Stimulated activated naive CD4-positive, alpha-beta T cell (primary cell): ENCODE data around the gene ARHGEF17.

Experiments
- DNase-seq, 6 experiments: peaks; one replicate each; lab custom pipeline; 2025; lab: John Stamatoyannopoulos, UW

Gene ARHGEF17

DNA sequence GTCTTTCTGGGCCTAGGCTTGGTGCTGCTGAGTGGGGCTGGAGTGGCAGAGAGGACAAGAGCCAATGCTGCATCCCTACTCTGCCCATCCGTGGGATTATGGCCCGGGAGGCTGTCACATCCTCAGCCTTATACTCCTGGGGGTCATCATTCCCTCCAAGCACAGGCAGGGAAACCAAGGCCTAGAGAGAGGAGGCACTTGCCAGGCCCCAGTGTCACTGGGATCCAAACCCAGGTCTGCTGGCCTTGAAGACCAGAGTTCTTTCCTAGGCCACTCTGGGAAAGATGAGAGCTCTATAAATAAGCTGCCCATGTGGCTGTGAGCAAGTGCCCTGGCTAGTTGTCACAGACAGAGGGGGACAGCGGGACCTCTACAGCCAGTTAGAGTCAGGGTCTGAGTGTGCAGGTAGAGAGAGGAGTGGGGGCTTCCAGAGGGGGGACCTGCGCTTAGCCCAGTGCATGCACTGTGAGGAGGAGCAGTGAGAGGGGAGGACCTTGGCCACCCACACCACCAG is 72.9 kb downstream of the ARHGEF17 start:
- DNase-seq = no peak

DNA sequence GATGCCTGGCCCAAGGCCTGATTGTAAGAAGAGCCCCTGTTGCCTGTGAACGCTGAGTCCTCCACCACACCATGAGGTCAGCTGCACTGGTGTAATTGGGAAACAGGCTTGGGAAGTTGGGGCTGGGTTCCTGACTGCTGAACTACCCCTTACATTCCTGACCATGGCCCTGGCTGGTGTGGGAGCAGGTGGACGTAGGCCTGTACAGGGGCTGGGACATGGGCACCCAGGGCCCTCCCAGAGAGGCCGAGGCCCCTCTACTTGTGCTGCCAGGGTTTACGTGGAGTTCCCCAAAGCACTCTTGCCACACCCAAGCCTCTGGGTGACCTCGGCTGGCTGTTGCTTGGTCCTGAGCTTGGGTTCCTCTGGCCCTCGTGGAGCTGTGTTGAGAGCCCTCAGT is 73.5 kb downstream of the ARHGEF17 start:
- no peak for DNase-seq

DNA sequence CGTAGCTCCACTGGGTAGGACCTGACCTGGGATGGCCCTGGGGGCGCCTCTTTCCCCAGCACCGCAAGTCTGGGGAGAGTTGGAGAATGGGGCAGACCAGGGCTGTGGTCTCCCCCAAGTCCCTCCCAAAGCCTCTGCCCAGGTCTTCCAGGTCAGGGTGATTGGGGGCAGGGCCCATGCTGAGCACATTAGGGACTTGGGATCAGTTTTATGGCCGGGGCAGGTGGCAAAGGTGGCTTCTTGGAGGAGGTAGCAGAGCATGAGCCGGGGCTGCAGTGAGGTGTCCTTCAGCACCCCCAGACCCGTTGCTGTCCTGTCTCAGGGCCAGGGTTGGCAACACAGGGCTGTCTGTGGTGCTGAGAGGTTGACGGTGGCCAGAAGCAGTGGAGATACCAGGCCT is 74.1 kb downstream of the ARHGEF17 start:
- DNase-seq = no peak

DNA sequence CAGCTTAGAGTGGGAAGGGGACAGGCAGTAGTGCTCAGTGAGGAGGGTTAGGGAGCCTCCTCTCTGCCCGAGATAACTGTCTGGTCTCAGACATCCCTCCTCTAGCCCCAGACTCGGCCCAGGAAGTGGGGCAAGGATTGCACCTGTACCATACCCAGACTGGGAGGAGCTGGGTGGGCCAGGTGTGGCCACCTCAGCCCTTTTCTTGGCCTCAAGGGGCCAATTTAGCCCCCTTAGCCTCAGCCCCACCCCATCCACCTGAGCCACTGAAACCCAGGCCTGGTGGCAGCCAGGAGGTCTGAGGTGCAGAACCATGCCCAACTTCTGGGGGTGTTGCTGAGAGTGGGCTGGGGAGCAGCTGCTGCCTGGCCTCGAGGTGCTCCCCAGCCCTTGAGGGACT is 74.7 kb downstream of the ARHGEF17 start:
- DNase-seq = no peak

DNA sequence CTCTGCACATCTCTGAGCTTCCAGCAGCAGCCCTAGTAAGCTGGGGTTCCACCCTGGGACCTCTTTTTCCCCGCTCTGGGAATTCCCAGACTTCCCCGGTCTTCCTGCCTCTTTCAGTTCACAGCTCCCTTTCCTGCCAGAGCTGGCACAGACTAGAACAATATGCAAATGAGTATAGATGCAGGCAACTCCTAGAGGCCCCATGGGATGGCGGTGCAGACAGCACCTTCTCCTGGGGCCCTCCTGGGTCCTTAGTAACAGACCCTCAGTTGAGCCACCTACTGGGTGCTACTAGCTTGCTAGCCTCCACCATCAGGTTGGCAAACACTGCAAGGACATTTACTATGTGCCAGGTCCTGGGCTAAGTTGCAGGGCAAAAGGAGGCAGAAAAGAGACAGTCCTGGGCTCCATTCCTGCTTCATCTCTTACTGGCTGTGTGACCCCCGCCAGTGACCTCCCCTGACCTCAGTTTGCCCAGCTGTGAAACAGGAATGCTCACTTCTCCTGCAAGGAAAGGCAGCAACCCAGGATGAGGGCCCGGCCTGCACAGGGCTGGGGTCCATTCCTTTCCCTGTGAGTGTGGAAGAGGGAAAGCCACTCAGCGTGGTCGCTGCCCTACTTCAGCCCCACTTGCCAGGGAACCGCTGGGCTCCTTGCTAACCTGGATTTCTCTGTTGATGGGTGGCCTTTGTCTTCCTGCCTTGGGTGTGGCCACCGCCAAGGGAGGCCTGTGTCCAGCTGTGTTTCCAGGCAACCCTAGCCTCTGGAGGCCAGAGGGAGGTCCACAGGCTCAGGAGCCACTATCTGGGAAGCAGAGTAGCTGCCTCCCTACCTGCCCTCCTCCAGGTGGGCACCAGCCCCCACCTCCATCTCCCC is 75.4 kb downstream of the ARHGEF17 start:
- no peak for DNase-seq

DNA sequence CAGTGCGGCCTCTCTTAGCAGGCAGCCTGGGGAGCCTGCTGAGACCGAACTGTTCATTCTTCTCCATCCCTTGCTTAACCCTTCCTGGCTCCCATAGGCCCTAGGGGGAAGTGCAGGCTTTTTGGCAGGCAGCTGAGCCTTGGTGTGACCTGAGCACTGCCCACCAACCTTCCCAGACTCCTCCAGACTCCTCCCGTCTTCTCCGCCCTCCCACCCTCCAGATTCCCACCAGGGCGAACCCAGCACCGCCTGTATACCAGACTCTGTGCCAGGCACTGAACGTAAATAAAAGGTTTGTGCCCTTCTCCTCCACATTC is 76.0 kb downstream of the ARHGEF17 start:
- DNase-seq = no peak

DNA sequence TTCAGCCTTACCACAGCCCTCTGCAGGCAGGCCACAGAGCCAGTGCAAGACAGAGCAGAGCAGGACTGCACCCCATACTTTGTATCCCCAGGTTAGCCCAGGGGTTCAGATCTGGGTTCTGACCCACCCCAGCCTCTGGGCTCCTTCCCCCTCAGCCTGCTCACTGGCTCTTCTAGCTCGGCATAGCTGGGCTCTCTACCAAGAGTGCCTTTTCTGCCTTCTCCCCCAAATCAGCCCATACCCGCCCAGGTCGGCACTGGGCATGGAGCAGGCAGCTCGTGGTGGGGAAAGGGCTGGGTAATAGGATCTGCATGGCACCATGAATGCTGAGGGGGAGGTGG is 76.4 kb downstream of the ARHGEF17 start:
- DNase-seq = no peak

DNA sequence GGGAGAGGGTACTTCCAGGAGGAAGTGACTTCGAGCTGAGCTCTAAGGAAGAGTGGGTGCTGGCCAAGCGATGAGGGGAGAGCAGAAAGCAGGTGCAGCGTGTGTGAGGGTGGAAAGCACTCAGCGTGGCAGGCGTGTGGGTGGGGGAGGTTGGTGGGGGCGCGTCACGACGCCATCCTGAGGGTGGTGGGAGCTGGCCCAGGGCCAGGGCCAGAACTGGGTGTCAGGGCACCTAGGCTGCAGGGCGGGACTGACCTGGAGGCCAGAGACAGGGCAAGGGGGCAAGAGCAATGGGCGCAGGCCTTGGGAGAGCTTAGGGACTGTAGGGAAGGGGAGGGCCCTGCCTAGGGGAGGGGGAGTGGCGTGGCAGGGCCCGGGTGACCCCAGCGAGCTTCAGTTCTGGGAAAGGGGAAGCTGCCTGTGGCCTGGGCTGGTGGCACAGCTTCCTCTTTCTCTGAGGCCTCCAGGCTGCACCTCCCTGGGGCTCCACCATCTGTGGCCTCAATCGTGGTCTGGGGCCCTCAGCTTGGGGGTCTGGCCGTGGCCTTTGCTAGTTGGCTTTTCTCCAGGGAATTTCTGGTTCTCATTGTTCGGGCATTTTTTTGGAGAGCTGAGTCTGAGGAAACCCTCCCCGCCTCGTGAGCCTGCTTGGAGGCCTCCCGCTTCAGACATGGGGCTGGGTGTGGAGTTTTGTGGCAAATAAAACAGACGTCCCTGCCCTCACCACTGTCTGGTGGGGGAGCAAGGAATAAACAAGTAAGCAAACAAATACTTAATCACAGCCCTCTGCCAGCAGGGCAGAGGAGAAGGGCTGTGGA is 77.0 kb downstream of the ARHGEF17 start:
- DNase-seq = peak in 1 of 6 experiments; percentile 13

DNA sequence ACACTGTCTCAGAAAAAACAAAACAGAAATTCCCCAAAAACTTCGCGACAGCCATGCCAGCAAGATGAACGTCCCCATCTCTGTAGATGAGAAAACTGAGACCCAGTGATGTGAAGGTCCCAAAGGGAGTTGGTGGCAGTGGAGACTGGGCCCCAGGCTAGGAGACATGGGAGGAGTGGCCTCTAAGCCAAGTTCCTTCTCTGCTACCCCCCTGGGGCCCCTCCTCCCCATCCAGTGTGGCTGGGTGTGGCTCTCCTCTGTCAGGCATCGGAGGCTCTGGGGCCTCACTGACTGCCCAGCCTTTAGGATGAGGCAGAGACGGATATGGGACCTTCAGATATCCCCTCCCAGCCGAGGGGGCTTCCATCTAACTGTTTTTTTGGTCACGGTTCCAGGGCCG is 77.9 kb downstream of the ARHGEF17 start:
- DNase-seq = no peak

DNA sequence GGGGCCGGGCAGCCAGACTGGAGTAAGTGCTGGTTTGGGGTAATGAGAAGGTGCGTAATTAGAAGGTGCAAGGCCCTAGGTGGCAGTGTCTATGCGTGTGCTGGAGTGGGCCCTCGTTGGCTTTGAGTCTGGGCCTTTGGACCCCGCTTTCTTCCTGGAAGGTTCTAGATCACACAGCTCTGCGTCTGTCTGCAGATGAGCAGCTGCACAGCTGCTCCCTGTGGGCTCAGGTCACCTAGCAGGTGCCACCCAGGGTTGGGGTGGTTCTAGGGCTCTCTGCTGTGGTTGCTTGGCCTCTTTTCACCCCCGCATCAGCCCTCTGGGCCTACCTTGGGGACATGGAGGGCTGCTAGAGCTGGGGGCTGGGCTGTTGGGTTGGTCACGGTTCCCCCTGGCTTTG is 78.5 kb downstream of the ARHGEF17 start:
- DNase-seq = no peak

DNA sequence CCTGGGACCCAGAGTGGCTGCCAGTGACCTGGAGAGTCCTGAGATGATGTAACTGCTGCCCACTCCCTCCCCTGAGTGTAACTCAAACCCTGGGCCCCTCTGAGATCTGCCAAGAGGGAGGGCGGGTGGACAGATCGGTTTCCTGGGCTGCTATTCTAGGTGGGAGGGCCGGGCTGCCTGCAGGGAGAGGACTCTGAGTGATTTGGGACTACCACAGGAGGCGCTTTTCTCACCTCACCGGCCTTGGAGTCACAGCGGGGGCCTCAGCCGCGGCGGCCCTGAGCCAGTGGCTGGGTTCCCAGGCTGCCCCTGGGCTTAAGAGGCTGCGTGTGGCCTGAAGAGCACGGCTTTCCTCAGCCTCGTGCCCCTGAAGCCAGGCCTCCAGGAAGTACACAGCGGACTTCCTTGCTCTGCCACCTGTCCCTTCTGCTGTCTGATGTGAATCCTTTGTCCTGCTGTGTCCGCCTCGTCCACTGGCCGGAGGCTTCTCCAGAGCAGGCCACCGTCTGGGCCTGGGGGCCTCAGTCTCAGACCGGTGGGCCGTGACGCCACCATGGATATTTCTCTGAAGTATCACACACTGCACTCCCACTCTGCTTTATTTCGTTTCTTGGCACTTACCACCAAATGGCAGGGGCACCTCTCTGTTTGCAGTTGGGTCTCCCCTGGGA is 79.7 kb downstream of the ARHGEF17 start:
- DNase-seq = no peak

DNA sequence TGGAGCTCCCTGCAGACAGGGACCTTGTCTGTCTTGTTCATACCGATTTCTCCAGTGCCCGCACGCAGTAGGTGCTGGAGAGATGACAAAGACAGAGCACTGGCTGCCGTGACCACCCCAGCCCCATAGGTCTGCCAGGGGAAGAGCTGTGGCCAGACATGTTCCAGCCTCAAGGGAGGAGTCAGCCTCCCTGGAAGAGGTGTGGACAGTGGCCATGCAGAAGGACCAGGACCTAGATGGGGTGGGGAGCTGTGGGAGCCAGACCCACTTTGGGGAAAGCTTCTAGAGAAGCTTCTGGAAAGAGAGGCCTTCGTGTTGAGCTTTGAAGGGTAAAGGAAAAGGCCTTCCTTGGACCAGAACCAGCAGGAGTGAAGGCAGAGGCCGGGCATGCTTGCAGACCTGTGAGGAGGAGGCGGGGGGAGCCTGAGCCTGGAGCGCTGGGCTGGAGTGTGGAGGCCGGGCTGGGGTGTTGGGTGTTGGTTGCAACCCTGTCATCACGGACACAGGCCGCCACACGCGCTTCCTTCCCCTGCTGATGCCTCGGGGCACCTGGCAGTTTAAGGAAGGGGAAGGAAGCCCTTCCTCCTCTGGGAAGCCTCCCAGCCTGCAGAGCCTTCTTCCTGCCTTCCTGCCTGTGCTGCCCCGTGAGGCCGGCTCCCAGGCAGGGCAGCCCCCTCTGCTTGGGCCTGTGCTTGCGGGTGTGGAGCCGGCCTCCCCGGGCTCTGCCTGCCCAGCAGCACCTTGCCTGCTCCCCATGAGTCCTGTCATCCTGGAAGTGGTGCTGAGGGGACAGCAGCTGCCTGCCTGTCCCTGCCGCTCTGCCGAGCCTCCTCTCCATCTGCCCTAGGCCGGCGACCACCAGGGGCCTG is 80.4 kb downstream of the ARHGEF17 start:
- DNase-seq = no peak

DNA sequence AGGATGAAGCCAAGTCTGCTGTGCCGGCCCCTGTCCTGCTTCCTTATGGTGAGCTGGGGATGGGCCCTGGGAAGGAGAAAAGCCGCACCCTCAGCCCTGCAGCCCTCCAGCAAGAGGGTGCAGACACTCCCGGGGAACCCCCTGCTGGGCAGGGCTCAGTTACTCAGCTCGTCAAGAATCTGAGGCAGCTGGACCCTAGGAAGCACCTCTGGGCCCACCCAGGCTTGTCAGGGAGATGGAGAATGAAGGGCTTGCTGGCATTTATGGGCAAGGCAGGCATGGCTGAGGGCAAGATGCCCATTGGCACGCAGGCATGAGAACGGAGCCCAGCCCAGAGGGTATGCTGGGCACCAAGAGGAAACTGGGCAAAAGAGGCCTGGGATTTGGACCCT is 81.1 kb downstream of the ARHGEF17 start:
- no peak for DNase-seq

DNA sequence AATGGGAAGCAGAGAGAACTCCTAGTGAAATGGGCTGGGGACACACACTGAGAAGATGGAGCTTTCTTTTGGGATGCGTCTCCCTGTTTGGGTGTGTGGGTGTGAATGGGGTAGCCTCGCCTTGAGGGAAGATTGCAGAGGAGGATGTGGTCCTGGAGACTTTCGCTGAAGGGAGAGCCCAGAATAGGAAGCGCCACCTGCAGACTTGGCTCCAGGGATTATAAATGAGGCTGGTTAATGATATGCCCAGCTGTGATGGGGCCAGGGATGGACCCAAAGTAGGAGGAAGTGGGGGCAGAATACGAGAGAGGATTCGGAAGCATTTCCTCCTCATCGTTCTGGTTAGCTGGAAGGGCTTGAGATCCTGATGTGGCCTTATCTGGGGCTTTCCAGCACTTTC is 81.8 kb downstream of the ARHGEF17 start:
- DNase-seq = no peak

DNA sequence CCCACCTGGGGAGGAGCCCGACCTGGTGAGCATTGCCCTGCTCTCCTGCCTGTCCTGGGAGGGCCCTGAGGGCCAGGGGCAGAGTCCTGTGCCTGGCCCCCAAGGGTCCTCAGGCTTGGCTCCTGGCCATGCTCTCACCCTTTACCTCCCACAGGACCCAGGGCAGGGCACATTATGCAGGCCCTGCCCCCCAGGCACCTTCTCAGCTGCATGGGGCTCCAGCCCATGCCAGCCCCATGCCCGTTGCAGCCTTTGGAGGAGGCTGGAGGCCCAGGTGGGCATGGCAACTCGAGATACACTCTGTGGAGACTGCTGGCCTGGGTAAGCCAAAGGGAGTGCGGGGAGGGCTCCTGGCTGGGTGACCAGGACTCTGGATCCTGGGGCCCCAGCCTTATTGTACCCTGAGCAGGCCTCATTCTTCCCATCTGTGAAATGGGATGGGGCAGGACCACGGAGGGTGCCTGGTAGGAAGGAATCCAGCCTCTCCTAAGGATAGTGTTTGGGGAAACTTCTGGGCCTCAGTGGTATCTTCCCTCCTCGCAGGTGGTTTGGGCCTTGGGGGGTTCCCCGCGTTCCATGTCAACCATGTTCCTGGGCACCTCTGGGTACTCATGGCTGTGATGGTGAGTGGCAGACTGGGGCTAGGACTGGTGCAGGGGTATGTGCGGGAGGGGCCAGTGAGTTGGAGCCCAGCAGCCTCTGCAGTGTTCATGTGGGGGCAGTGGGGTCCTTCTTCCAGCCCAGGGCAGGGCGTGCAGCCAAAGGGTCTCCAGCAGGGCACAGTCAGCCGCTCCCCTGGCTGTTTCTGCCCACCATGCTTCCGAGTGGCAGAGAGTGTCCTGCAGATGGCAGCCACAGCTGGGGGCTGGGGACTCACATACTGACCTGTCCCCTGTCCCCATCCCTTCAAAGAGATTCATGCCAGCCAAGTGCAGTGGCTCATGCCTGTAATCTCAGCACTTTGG is 82.8 kb downstream of the ARHGEF17 start:
- DNase-seq = no peak

DNA sequence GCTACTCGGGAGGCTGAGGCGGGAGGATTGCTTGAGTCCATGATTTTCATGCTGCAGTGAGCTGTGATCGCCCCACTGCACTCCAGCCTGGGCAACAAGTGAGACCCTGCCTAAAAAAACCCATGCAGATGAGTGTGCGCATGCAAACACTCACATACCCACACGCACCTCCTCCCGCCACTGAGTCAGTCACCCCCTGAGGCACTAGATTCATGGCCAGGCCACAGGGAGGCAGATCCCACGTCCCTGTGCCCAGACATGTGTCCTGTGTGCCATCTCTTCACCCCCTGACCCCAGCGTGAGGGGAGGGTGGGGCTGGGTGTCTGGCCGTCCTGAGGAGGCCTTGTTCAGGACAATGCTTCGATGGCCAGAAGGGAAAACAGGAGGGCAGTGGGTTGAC is 83.6 kb downstream of the ARHGEF17 start:
- no peak for DNase-seq

DNA sequence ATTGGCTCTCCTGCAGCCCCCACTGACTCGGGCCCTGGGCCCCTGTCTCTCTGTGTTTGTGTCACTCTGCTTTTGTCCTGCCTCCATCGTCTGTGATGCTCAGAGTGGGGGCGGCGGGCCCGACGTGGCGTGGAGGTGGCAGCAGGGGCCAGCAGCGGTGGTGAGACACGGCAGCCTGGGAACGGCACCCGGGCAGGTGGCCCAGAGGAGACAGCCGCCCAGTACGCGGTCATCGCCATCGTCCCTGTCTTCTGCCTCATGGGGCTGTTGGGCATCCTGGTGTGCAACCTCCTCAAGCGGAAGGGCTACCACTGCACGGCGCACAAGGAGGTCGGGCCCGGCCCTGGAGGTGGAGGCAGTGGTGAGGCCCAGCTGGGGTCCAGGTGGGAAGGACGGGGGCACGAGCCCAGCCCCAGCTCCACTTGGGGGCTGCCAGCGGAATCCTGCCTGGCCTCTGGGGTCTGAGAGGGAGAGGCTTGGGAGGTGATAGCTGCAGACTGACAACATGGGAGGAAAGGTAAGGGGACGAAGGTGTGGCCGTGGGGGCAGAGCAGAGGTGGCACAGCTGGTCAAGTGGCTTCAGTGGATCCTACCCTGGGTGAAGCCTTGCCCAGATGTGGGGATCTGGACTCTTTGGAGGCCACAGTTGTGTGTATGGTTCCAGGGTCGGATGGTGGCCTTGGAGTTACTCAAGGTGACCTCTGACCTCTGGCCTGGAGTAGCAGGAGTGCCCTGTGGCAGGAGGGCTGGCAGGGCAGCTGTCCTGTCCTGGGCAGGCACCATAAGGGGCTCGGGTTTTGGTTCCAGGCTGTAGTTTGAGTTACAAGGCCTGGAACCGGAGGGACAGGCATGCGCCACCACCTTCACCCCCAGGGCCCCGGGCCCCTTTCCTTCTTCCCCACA is 84.3 kb downstream of the ARHGEF17 start:
- DNase-seq = no peak

DNA sequence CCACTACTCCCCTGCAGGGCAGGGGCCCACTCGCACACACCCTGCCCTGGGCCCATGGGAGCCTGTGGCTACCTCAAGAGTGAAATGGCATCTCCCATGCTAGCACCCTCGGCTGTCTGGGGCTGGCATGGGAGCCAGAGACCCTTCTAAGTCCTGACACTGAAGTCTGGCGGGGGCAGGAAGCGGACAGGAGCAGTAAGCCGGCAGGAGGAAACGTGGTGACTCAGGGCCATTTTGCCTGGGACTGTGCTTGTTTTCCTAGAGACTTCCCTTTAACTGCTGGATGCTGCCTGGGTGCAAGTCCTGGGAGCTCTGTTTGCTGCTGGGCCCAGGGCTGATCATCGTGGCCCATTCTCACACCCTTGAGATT is 84.9 kb downstream of the ARHGEF17 start:
- DNase-seq = no peak
